SK-N-SH treated with all-trans-retinoic acid at 6 μM for 48 hours (cell line): Measurements from ENCODE around the gene SLC6A4.

Experiments used
- ARNTL ChIP-seq: fragments of 450-650 bp; formaldehyde crosslinking; IDR thresholded peaks from 2 replicates; pipeline ENCODE4 v1.5.0; 2020; ENCODE audit warnings: low read depth, mild to moderate bottlenecking, moderate library complexity, borderline replicate concordance
- CREB5 ChIP-seq: fragments of 250-450 bp; sonication (Bioruptor Pico); IDR thresholded peaks from 2 replicates; pipeline ENCODE4 v1.5.1; 2020; ENCODE audit warnings: low read depth, mild to moderate bottlenecking, moderate library complexity
- CSRNP3 ChIP-seq: fragments of 250-450 bp; sonication (Bioruptor Pico); IDR thresholded peaks from 2 replicates; pipeline ENCODE4 v1.5.1; 2021; ENCODE audit warnings: mild to moderate bottlenecking, moderate library complexity
- GLIS3 ChIP-seq: fragments of 250-450 bp; sonication (Bioruptor Pico); IDR thresholded peaks from 2 replicates; pipeline ENCODE4 v1.5.0; 2020; ENCODE audit warnings: mild to moderate bottlenecking, moderate library complexity
- OSR1 ChIP-seq: fragments of 250-450 bp; sonication (Bioruptor Pico); IDR thresholded peaks from 2 replicates; pipeline ENCODE4 v1.8.0; 2022; ENCODE audit warnings: moderate library complexity, mild to moderate bottlenecking, inconsistent platforms
- PATZ1 ChIP-seq: fragments of 250-450 bp; sonication (Bioruptor Pico); IDR thresholded peaks from 2 replicates; pipeline ENCODE4 v1.8.0; 2020; ENCODE audit warnings: mild to moderate bottlenecking, moderate library complexity, borderline replicate concordance
- TCF4 ChIP-seq: fragments of 250-450 bp; sonication (Bioruptor Pico); IDR thresholded peaks from 2 replicates; pipeline ENCODE4 v1.8.0; 2021; ENCODE audit warnings: mild to moderate bottlenecking, moderate library complexity, borderline replicate concordance
- TOX ChIP-seq: fragments of 250-450 bp; sonication (Bioruptor Pico); IDR thresholded peaks from 2 replicates; pipeline ENCODE4 v1.8.0; 2021; ENCODE audit warnings: mild to moderate bottlenecking, moderate library complexity, borderline replicate concordance
- ZNF565 ChIP-seq: fragments of 450-650 bp; formaldehyde crosslinking; conservative IDR thresholded peaks from 2 replicates; pipeline ENCODE4 v1.5.0; 2020; ENCODE audit warnings: low read depth, mild to moderate bottlenecking, moderate library complexity
- ZNF70 ChIP-seq: fragments of 450-650 bp; formaldehyde crosslinking; IDR thresholded peaks from 2 replicates; pipeline ENCODE4 v1.5.0; 2020; ENCODE audit warnings: mild to moderate bottlenecking, moderate library complexity
- ZNF8 ChIP-seq: fragments of 450-650 bp; formaldehyde crosslinking; IDR thresholded peaks from 2 replicates; pipeline ENCODE4 v1.5.0; 2020; ENCODE audit warnings: mild to moderate bottlenecking, moderate library complexity

- TF ChIP-seq CREB5: no peak
- no peak for TF ChIP-seq OSR1 (CRISPR knock-in tag)
- TF ChIP-seq TCF4 (CRISPR knock-in tag): no peak
- TF ChIP-seq CSRNP3 (CRISPR knock-in tag): no peak
- TF ChIP-seq ZNF565 (CRISPR knock-in tag): no peak
- TF ChIP-seq GLIS3 (CRISPR knock-in tag): no peak
- no peak for TF ChIP-seq PATZ1 (CRISPR knock-in tag)
- no peak for TF ChIP-seq ZNF70
- no peak for TF ChIP-seq TOX (CRISPR knock-in tag)
- TF ChIP-seq ARNTL: no peak
- no peak for TF ChIP-seq ZNF8
Observed at GRCh38 chr17:30251931-30252330, 16.4 kb upstream of the SLC6A4 start.
